Trophoblast cell (in vitro differentiated cells and primary cell): ENCODE measurements around the gene TMEM255B. TPM values are rescaled to one million over a fixed set of nuclear protein-coding genes. Genes with fewer than 3 reads are reported as not detected.

ENCODE experiments used
- DNase-seq, 2 donors: peaks; one replicate each; pipeline ENCODE4 v3.0.0-alpha.2; 2016
- H2AFZ ChIP-seq: 2 replicates; pipeline ENCODE4 v1.6.1; 2013; ENCODE audit warnings: low read length, moderate library complexity, mild to moderate bottlenecking; ENCODE audit not compliant: insufficient read depth, poor library complexity
- H2AK5ac ChIP-seq: 2 replicates; pipeline ENCODE4 v1.6.1; 2013; ENCODE audit warnings: mild to moderate bottlenecking, low read length
- H2BK120ac ChIP-seq: 2 replicates; pipeline ENCODE4 v1.6.1; 2013; ENCODE audit warnings: low read length, mild to moderate bottlenecking, moderate library complexity; ENCODE audit not compliant: insufficient read depth, poor library complexity
- H2BK12ac ChIP-seq: 2 replicates; pipeline ENCODE4 v1.6.1; 2013; ENCODE audit warnings: mild to moderate bottlenecking, low read length, moderate library complexity
- H2BK5ac ChIP-seq: 2 replicates; pipeline ENCODE4 v1.6.1; 2013; ENCODE audit warnings: low read length, low read depth, moderate library complexity, mild to moderate bottlenecking; ENCODE audit not compliant: poor library complexity
- H3K14ac ChIP-seq: 2 replicates; pipeline ENCODE4 v1.6.1; 2013; ENCODE audit warnings: mild to moderate bottlenecking, low read length
- H3K18ac ChIP-seq: 2 replicates; pipeline ENCODE4 v1.6.1; 2013; ENCODE audit warnings: mild to moderate bottlenecking, low read length
- H3K23ac ChIP-seq: 2 replicates; pipeline ENCODE4 v1.6.1; 2013; ENCODE audit warnings: low read length
- H3K27ac ChIP-seq: 2 replicates; pipeline ENCODE4 v1.5.1; 2013; ENCODE audit warnings: low read depth, mild to moderate bottlenecking, inconsistent platforms, low read length, moderate library complexity
- H3K27me3 ChIP-seq: 2 replicates; pipeline ENCODE4 v1.6.1; 2013; ENCODE audit warnings: inconsistent platforms, mild to moderate bottlenecking, low read length, moderate library complexity; ENCODE audit not compliant: insufficient read depth
- H3K36me3 ChIP-seq, 2 experiments: 1 replicate in 1 of 2; 2 replicates in 1 of 2; pipeline ENCODE4 v1.6.1; 2013; ENCODE audit warnings: low read length in 2 of 2, mild to moderate bottlenecking in 2 of 2, moderate library complexity in 1 of 2; ENCODE audit not compliant: insufficient read depth in 2 of 2, control insufficient read depth in 1 of 2
- H3K4ac ChIP-seq: 2 replicates; pipeline ENCODE4 v1.6.1; 2013; ENCODE audit warnings: low read depth, mild to moderate bottlenecking, low read length, moderate library complexity
- H3K4me1 ChIP-seq, 2 experiments: 1 replicate in 1 of 2; 2 replicates in 1 of 2; pipeline ENCODE4 v1.6.1; 2013; ENCODE audit warnings: low read length in 2 of 2, mild to moderate bottlenecking in 2 of 2, moderate library complexity in 1 of 2; ENCODE audit not compliant: insufficient read depth in 2 of 2, control insufficient read depth in 1 of 2
- H3K4me2 ChIP-seq: 2 replicates; pipeline ENCODE4 v1.6.1; 2013; ENCODE audit warnings: inconsistent platforms, mild to moderate bottlenecking, low read length, moderate library complexity
- H3K4me3 ChIP-seq: 2 replicates; pipeline ENCODE4 v1.5.1; 2013; ENCODE audit warnings: mild to moderate bottlenecking, low read depth, low read length, inconsistent platforms
- H3K79me1 ChIP-seq: one replicate; pipeline ENCODE4 v1.6.1; 2013; ENCODE audit warnings: low read length
- H3K79me2 ChIP-seq: 2 replicates; pipeline ENCODE4 v1.6.1; 2013; ENCODE audit warnings: low read length, mild to moderate bottlenecking; ENCODE audit not compliant: control insufficient read depth, insufficient read depth, poor library complexity
- H3K9ac ChIP-seq: 2 replicates; pipeline ENCODE4 v1.6.1; 2013; ENCODE audit warnings: mild to moderate bottlenecking, low read length
- H3K9me3 ChIP-seq: 2 replicates; pipeline ENCODE4 v1.6.1; 2013; ENCODE audit warnings: low read depth, mild to moderate bottlenecking, control low read depth, inconsistent platforms, low read length; ENCODE audit not compliant: insufficient read depth
- H4K12ac ChIP-seq: 2 replicates; pipeline ENCODE4 v1.6.1; 2013; ENCODE audit warnings: low read depth, mild to moderate bottlenecking, low read length, moderate library complexity
- H4K8ac ChIP-seq: 2 replicates; pipeline ENCODE4 v1.6.1; 2013; ENCODE audit warnings: low read depth, mild to moderate bottlenecking, low read length, moderate library complexity
- H4K91ac ChIP-seq: one replicate; pipeline ENCODE4 v1.6.1; 2013; ENCODE audit warnings: low read depth, mild to moderate bottlenecking, low read length, moderate library complexity
- WGBS: extraction: QIAGEN DNeasy Blood & Tissue Kit; methylation state at CpG from one replicate; pipeline ENCODE4 v1.1.7; 2013; ENCODE audit warnings: missing lambda C conversion rate; ENCODE audit not compliant: insufficient read length, insufficient coverage; ENCODE audit errors: extremely low coverage; 5-methylcytosine and 5-hydroxymethylcytosine counted together
- polyA plus RNA-seq: library from polyadenylated mRNA; stranded (reverse); fragments of 200-250 nt; gene quantifications from 2 replicates; pipeline ENCODE4 v1.2.3, GENCODE V29; 2013

Gene TMEM255B
- polyA plus RNA-seq, result 0.75 and 0.83 TPM in 2 replicates

- Histone ChIP-seq H2BK5ac (no peak within 1 kb of the TSS), H3K14ac (peak within 1 kb of the TSS; percentile 9), H3K4ac (no peak within 1 kb of the TSS), H3K23ac (no peak within 1 kb of the TSS), H2AK5ac (no peak within 1 kb of the TSS), H3K27ac (no peak within 1 kb of the TSS), H3K9ac (no peak within 1 kb of the TSS), H3K36me3 (no peaks in the 10 kb centered on the region), H2BK120ac (peak within 1 kb of the TSS; percentile 77), H3K4me2 (peak within 1 kb of the TSS; percentile 93), H4K91ac (no peak within 1 kb of the TSS), H4K12ac (no peak within 1 kb of the TSS), H2AFZ (peak within 1 kb of the TSS; percentile 64), H3K4me1 (peaks cover 0 to 11% of the 10 kb centered on the region in 2 experiments), H4K8ac (peak within 1 kb of the TSS; percentile 76), H3K18ac (no peak within 1 kb of the TSS), H3K79me1 (peaks cover 4% of the 10 kb centered on the region), H2BK12ac (no peak within 1 kb of the TSS), H3K79me2 (peaks cover 2% of the 10 kb centered on the region), H3K27me3 (no peaks in the 10 kb centered on the region), H3K9me3 (no peaks in the 10 kb centered on the region), H3K4me3 (peak within 1 kb of the TSS; percentile 67)
- no CpG with 5 or more reads among the region's 80 CpGs for WGBS
- peak; percentile 7 to 41 for DNase-seq
These were observed at the start of gene TMEM255B for GRCh38 chr13:113758651-113759524. TMEM255B (plus strand) TSS chr13:113759226; CDS start chr13:113759270, 44 bp downstream.

GRCh38 chr13:113722921-113723320 is 36.1 kb upstream of the TMEM255B start:
- Histone ChIP-seq H3K79me1 (no peaks in the 10 kb centered on the region), H2BK5ac (no peak overlapping the region), H3K4me1 (peaks cover 0 to 2% of the 10 kb centered on the region in 2 experiments), H3K4ac (no peak overlapping the region), H3K36me3 (no peaks in the 10 kb centered on the region), H2AK5ac (no peak overlapping the region), H3K23ac (no peak overlapping the region), H3K9me3 (peaks cover 13% of the 10 kb centered on the region), H2AFZ (no peak overlapping the region), H3K27ac (no peak overlapping the region), H3K9ac (no peak overlapping the region), H4K8ac (no peak overlapping the region), H3K4me2 (no peak overlapping the region), H3K18ac (no peak overlapping the region), H3K79me2 (no peaks in the 10 kb centered on the region), H3K14ac (no peak overlapping the region), H3K27me3 (no peaks in the 10 kb centered on the region), H4K91ac (no peak overlapping the region), H2BK12ac (no peak overlapping the region), H2BK120ac (no peak overlapping the region), H3K4me3 (no peak overlapping the region), H4K12ac (no peak overlapping the region)
- no peak for DNase-seq
- WGBS, result no CpG with 5 or more reads among the region's 11 CpGs

- WGBS, result no CpG with 5 or more reads among the region's 13 CpGs
- Histone ChIP-seq H3K4me2 (no peak overlapping the region), H3K14ac (no peak overlapping the region), H3K79me2 (no peaks in the 10 kb centered on the region), H4K8ac (no peak overlapping the region), H3K4me1 (peaks cover 0 to 2% of the 10 kb centered on the region in 2 experiments), H2BK12ac (no peak overlapping the region), H3K79me1 (no peaks in the 10 kb centered on the region), H3K9me3 (peaks cover 17% of the 10 kb centered on the region), H3K18ac (no peak overlapping the region), H3K23ac (peak overlapping the region; percentile 6), H3K27me3 (no peaks in the 10 kb centered on the region), H2AFZ (no peak overlapping the region), H3K4ac (no peak overlapping the region), H4K91ac (no peak overlapping the region), H2AK5ac (no peak overlapping the region), H3K9ac (no peak overlapping the region), H4K12ac (no peak overlapping the region), H2BK120ac (no peak overlapping the region), H2BK5ac (no peak overlapping the region), H3K27ac (no peak overlapping the region), H3K36me3 (no peaks in the 10 kb centered on the region), H3K4me3 (peak overlapping the region; percentile 8)
- no peak for DNase-seq
These were observed 35.5 kb upstream of the TMEM255B start for GRCh38 chr13:113723410-113724015.

GRCh38 chr13:113724016-113724758 is 34.8 kb upstream of the TMEM255B start:
- Histone ChIP-seq H4K91ac (no peak overlapping the region), H3K4me3 (peak overlapping the region; percentile 8), H3K23ac (peak overlapping the region; percentile 6), H3K9ac (no peak overlapping the region), H3K27me3 (no peaks in the 10 kb centered on the region), H3K79me1 (no peaks in the 10 kb centered on the region), H2BK12ac (no peak overlapping the region), H3K27ac (no peak overlapping the region), H3K79me2 (no peaks in the 10 kb centered on the region), H2BK5ac (no peak overlapping the region), H2AK5ac (no peak overlapping the region), H3K4me2 (no peak overlapping the region), H4K8ac (no peak overlapping the region), H4K12ac (no peak overlapping the region), H3K4me1 (peaks cover 0 to 2% of the 10 kb centered on the region in 2 experiments), H3K9me3 (peaks cover 23% of the 10 kb centered on the region), H2AFZ (no peak overlapping the region), H3K14ac (no peak overlapping the region), H2BK120ac (no peak overlapping the region), H3K4ac (no peak overlapping the region), H3K36me3 (no peaks in the 10 kb centered on the region), H3K18ac (no peak overlapping the region)
- no CpG with 5 or more reads among the region's 30 CpGs for WGBS
- DNase-seq, result no peak
